Small intestine (tissue), 7 donors: ENCODE data around the gene RIC8B. TPM values are rescaled to one million over a fixed set of nuclear protein-coding genes. Genes with fewer than 3 reads are reported as not detected.

Source experiments
- DNase-seq, 2 donors: peaks; one replicate each; pipeline versions ENCODE4 v3.0.0 to v3.0.0-alpha.2; 2013
- FAIRE-seq: peaks from 2 replicates; lab custom pipeline; 2012; peaks lifted over from hg19 to GRCh38; lab: Jason Lieb, UNC
- H3K27ac ChIP-seq, 3 donors: one replicate each; pipeline ENCODE4 v1.5.1; 2013; ENCODE audit warnings: low read length in 2 of 3, mild to moderate bottlenecking in 2 of 3, control low read depth in 1 of 3, inconsistent platforms in 1 of 3, low read depth in 1 of 3, moderate library complexity in 1 of 3
- H3K27me3 ChIP-seq, 3 donors: one replicate each; pipeline ENCODE4 v1.6.1; 2013; ENCODE audit warnings: low read length in 3 of 3, inconsistent platforms in 1 of 3; ENCODE audit not compliant: control insufficient read depth in 3 of 3, insufficient read depth in 3 of 3
- H3K36me3 ChIP-seq, 3 donors: one replicate each; pipeline ENCODE4 v1.6.1; 2013; ENCODE audit warnings: low read length in 3 of 3, inconsistent platforms in 1 of 3, low read depth in 1 of 3, mild to moderate bottlenecking in 1 of 3, moderate library complexity in 1 of 3; ENCODE audit not compliant: control insufficient read depth in 3 of 3, insufficient read depth in 2 of 3
- H3K4me1 ChIP-seq, 3 donors: one replicate each; pipeline ENCODE4 v1.6.1; 2013; ENCODE audit warnings: low read length in 2 of 3, inconsistent platforms in 1 of 3, low read depth in 1 of 3, mild to moderate bottlenecking in 1 of 3, moderate library complexity in 1 of 3; ENCODE audit not compliant: control insufficient read depth in 3 of 3, insufficient read depth in 2 of 3
- H3K4me3 ChIP-seq, 3 donors: one replicate each; pipeline ENCODE4 v1.5.1; 2013; ENCODE audit warnings: low read length in 3 of 3, control low read depth in 1 of 3, inconsistent platforms in 1 of 3, low read depth in 1 of 3, mild to moderate bottlenecking in 1 of 3, moderate library complexity in 1 of 3
- H3K9me3 ChIP-seq, 2 donors: one replicate each; pipeline ENCODE4 v1.6.1; 2013; ENCODE audit warnings: low read depth in 1 of 2, low read length in 1 of 2; ENCODE audit not compliant: control insufficient read depth in 2 of 2, insufficient read depth in 1 of 2
- WGBS, 3 donors: extraction: QIAGEN DNeasy Blood & Tissue Kit; methylation state at CpG; one replicate each; pipeline ENCODE4 v1.1.7; 2013; 5-methylcytosine and 5-hydroxymethylcytosine counted together
- polyA plus RNA-seq, 4 donors: library from polyadenylated mRNA; stranded (reverse) in 3 of 4; unstranded in 1 of 4; fragments of 200-250 nt in 3 of 4; fragments of 120-200 nt in 1 of 4; gene quantifications; one replicate each; pipeline versions ENCODE4 v1.2.1 to v1.2.3, GENCODE V29; 2013
- donor health status: healthy with polysubstance abuse.
- donor health status: control.
- donor health status: control.
- donor health status: Bipolar disorder and iron deficiency.
- donor health status: healthy.

Gene RIC8B
- polyA plus RNA-seq, 4 donors: 3.0 to 11.7 (median 5.4) TPM

- H3K4me1 ChIP-seq: peaks cover 0 to 15% (median 4%) of the 10 kb centered on the region in 3 donors
- peaks cover 2 to 4% (median 2%) of the 10 kb centered on the region in 3 donors for H3K36me3 ChIP-seq
- no peaks in the 10 kb centered on the region for H3K9me3 ChIP-seq
- 75 to 79% (median 79%) methylated on average over 2 of the region's 2 CpGs for WGBS, 3 donors
- no peaks in the 10 kb centered on the region for H3K27me3 ChIP-seq
- FAIRE-seq: no peak
- no peak overlapping the region for H3K4me3 ChIP-seq
- peak; percentile 53 to 65 for DNase-seq
- peak overlapping the region in 1 of 3 donors; percentile 32 for H3K27ac ChIP-seq
These were observed 80.8 kb downstream of the RIC8B start for GRCh38 chr12:106855221-106855758.

- 88 to 92% (median 90%) methylated on average over 3 of the region's 3 CpGs for WGBS, 3 donors
- H3K27me3 ChIP-seq: no peaks in the 10 kb centered on the region
- H3K4me3 ChIP-seq: no peak overlapping the region
- DNase-seq (peak; percentile 41 to 55), FAIRE-seq (no peak)
- no peaks in the 10 kb centered on the region for H3K9me3 ChIP-seq
- H3K36me3 ChIP-seq: peaks cover 0 to 2% (median 1%) of the 10 kb centered on the region in 3 donors
- H3K4me1 ChIP-seq: peaks cover 0 to 4% (median 0%) of the 10 kb centered on the region in 3 donors
- H3K27ac ChIP-seq: peak overlapping the region in 2 of 3 donors; percentile 32 to 44
These were observed 87.8 kb downstream of the RIC8B start for GRCh38 chr12:106861984-106862916.

GRCh38 chr12:106863189-106863588 is 88.7 kb downstream of the RIC8B start:
- Histone ChIP-seq H3K4me3 (no peak overlapping the region), H3K9me3 (no peaks in the 10 kb centered on the region), H3K4me1 (peaks cover 0 to 4% (median 0%) of the 10 kb centered on the region in 3 donors), H3K27ac (no peak overlapping the region), H3K36me3 (peaks cover 0 to 2% (median 1%) of the 10 kb centered on the region in 3 donors), H3K27me3 (no peaks in the 10 kb centered on the region)
- WGBS, 3 donors: 70 to 84% (median 80%) methylated on average over 1 of the region's 1 CpG
- FAIRE-seq (no peak), DNase-seq (no peak)

- 83 to 91% (median 89%) methylated on average over 3 of the region's 3 CpGs for WGBS, 3 donors
- Histone ChIP-seq H3K27ac (no peak overlapping the region), H3K36me3 (peaks cover 0 to 1% (median 0%) of the 10 kb centered on the region in 3 donors), H3K9me3 (no peaks in the 10 kb centered on the region), H3K4me1 (peaks cover 0 to 4% (median 0%) of the 10 kb centered on the region in 3 donors), H3K4me3 (no peak overlapping the region), H3K27me3 (no peaks in the 10 kb centered on the region)
- FAIRE-seq (no peak), DNase-seq (no peak)
These were observed 91.2 kb downstream of the RIC8B start for GRCh38 chr12:106865683-106866082.

GRCh38 chr12:106866426-106867080 is 92.1 kb downstream of the RIC8B start:
- peaks cover 0 to 4% (median 0%) of the 10 kb centered on the region in 3 donors for H3K4me1 ChIP-seq
- H3K4me3 ChIP-seq: no peak overlapping the region
- H3K9me3 ChIP-seq: no peaks in the 10 kb centered on the region
- WGBS, 3 donors: 79 to 90% (median 84%) methylated on average over 5 of the region's 5 CpGs
- H3K27me3 ChIP-seq: no peaks in the 10 kb centered on the region
- peaks cover 0 to 1% (median 0%) of the 10 kb centered on the region in 3 donors for H3K36me3 ChIP-seq
- FAIRE-seq (no peak), DNase-seq (no peak)
- no peak overlapping the region for H3K27ac ChIP-seq

GRCh38 chr12:106867651-106868050 is 93.2 kb downstream of the RIC8B start:
- Histone ChIP-seq H3K4me3 (no peak overlapping the region), H3K36me3 (peaks cover 0 to 1% (median 0%) of the 10 kb centered on the region in 3 donors), H3K27ac (no peak overlapping the region), H3K4me1 (no peaks in the 10 kb centered on the region), H3K9me3 (no peaks in the 10 kb centered on the region), H3K27me3 (no peaks in the 10 kb centered on the region)
- DNase-seq (no peak), FAIRE-seq (no peak)
- 82 to 98% (median 96%) methylated on average over 3 of the region's 3 CpGs for WGBS, 3 donors

GRCh38 chr12:106868982-106869700 is 94.7 kb downstream of the RIC8B start:
- 71 to 82% (median 78%) methylated on average over 10 of the region's 10 CpGs for WGBS, 3 donors
- H3K9me3 ChIP-seq: no peaks in the 10 kb centered on the region
- H3K27ac ChIP-seq: no peak overlapping the region
- no peak for DNase-seq
- H3K4me1 ChIP-seq: no peaks in the 10 kb centered on the region
- peaks cover 0 to 1% (median 0%) of the 10 kb centered on the region in 3 donors for H3K36me3 ChIP-seq
- H3K4me3 ChIP-seq: no peak overlapping the region
- H3K27me3 ChIP-seq: no peaks in the 10 kb centered on the region
- FAIRE-seq: no peak

- Histone ChIP-seq H3K27ac (no peak overlapping the region), H3K9me3 (no peaks in the 10 kb centered on the region), H3K4me3 (no peak overlapping the region), H3K27me3 (no peaks in the 10 kb centered on the region), H3K36me3 (no peaks in the 10 kb centered on the region), H3K4me1 (no peaks in the 10 kb centered on the region)
- FAIRE-seq (no peak), DNase-seq (no peak)
These were observed 95.6 kb downstream of the RIC8B start for GRCh38 chr12:106870116-106870515.
